ENCODE measurements around the gene ATP11B.
"Not testable (repeated sequence)": the region's sequence is repeated elsewhere in the genome, so short reads cannot be mapped to it uniquely, and the experiment has no call there.

The ATP11B gene

GRCh38 chr3:182795389-182795782, 2.1 kb downstream of the ATP11B start:
- peak overlapping the region; percentile 85 for H3K4me3 ChIP-seq (ENCODE audit: low read length)
- peaks cover 15% of the 10 kb centered on the region for H3K4me1 ChIP-seq (ENCODE audit: control insufficient read depth, insufficient read depth, low read length)
- peak; percentile 19 for DNase-seq (ENCODE audit: low read depth)

GRCh38 chr3:182796310-182796709, 3.0 kb downstream of the ATP11B start:
- Histone ChIP-seq H3K36me3 (ENCODE audit: control insufficient read depth, insufficient read depth, low read length, severe bottlenecking) (no peaks in the 10 kb centered on the region), H3K4me3 (ENCODE audit: low read length) (peak overlapping the region; percentile 85), H3K9ac (ENCODE audit: low read length) (no peak overlapping the region), H3K9me3 (ENCODE audit: control insufficient read depth, low read length) (no peaks in the 10 kb centered on the region), H3K4me1 (ENCODE audit: control insufficient read depth, insufficient read depth, low read length) (peaks cover 15% of the 10 kb centered on the region), H3K27me3 (replicated peaks; ENCODE audit: control insufficient read depth, insufficient read depth, low read length) (no peaks in the 10 kb centered on the region)
- no peak for DNase-seq (ENCODE audit: low read depth)

More at GRCh38 chr3:182795389-182795782, 2.1 kb downstream of the ATP11B start:
- Histone ChIP-seq H3K36me3 (ENCODE audit: control insufficient read depth, insufficient read depth, low read length, severe bottlenecking) (no peaks in the 10 kb centered on the region), H3K27me3 (replicated peaks; ENCODE audit: control insufficient read depth, insufficient read depth, low read length) (peaks cover 3% of the 10 kb centered on the region), H3K9me3 (ENCODE audit: control insufficient read depth, low read length) (no peaks in the 10 kb centered on the region), H3K9ac (ENCODE audit: low read length) (peak overlapping the region; percentile 93)

- no peaks in the 10 kb centered on the region for H3K27me3 ChIP-seq (replicated peaks; ENCODE audit: control insufficient read depth, insufficient read depth, low read length)
- H3K36me3 ChIP-seq (ENCODE audit: control insufficient read depth, insufficient read depth, low read length, severe bottlenecking): no peaks in the 10 kb centered on the region
- no peak overlapping the region for H3K4me3 ChIP-seq (ENCODE audit: low read length)
Measured at GRCh38 chr3:182797876-182798275, 4.6 kb downstream of the ATP11B start.

GRCh38 chr3:182799143-182799542, 5.8 kb downstream of the ATP11B start:
- H3K36me3 ChIP-seq (ENCODE audit: control insufficient read depth, insufficient read depth, low read length, severe bottlenecking); H3K9ac ChIP-seq (ENCODE audit: low read length); H3K27me3 ChIP-seq (replicated peaks; ENCODE audit: control insufficient read depth, insufficient read depth, low read length); H3K4me3 ChIP-seq (ENCODE audit: low read length); H3K9me3 ChIP-seq (ENCODE audit: control insufficient read depth, low read length); DNase-seq (ENCODE audit: low read depth): not testable (repeated sequence)
- H3K4me1 ChIP-seq (ENCODE audit: control insufficient read depth, insufficient read depth, low read length): peaks cover 33% of the 10 kb centered on the region

More at GRCh38 chr3:182797876-182798275, 4.6 kb downstream of the ATP11B start:
- DNase-seq (ENCODE audit: low read depth): no peak
- no peak overlapping the region for H3K9ac ChIP-seq (ENCODE audit: low read length)
- peaks cover 23% of the 10 kb centered on the region for H3K4me1 ChIP-seq (ENCODE audit: control insufficient read depth, insufficient read depth, low read length)
- H3K9me3 ChIP-seq (ENCODE audit: control insufficient read depth, low read length): no peaks in the 10 kb centered on the region

- no peak overlapping the region for H3K9ac ChIP-seq (ENCODE audit: low read length)
- no peaks in the 10 kb centered on the region for H3K9me3 ChIP-seq (ENCODE audit: control insufficient read depth, low read length)
- no peaks in the 10 kb centered on the region for H3K27me3 ChIP-seq (replicated peaks; ENCODE audit: control insufficient read depth, insufficient read depth, low read length)
- peaks cover 29% of the 10 kb centered on the region for H3K4me1 ChIP-seq (ENCODE audit: control insufficient read depth, insufficient read depth, low read length)
- no peak for DNase-seq (ENCODE audit: low read depth)
- no peaks in the 10 kb centered on the region for H3K36me3 ChIP-seq (ENCODE audit: control insufficient read depth, insufficient read depth, low read length, severe bottlenecking)
- no peak overlapping the region for H3K4me3 ChIP-seq (ENCODE audit: low read length)
Measured at GRCh38 chr3:182800508-182800907, 7.2 kb downstream of the ATP11B start.

- H3K9ac ChIP-seq (ENCODE audit: low read length): peak overlapping the region; percentile 55
- H3K4me1 ChIP-seq (ENCODE audit: control insufficient read depth, insufficient read depth, low read length): peaks cover 33% of the 10 kb centered on the region
- no peak for DNase-seq (ENCODE audit: low read depth)
- no peaks in the 10 kb centered on the region for H3K27me3 ChIP-seq (replicated peaks; ENCODE audit: control insufficient read depth, insufficient read depth, low read length)
- H3K9me3 ChIP-seq (ENCODE audit: control insufficient read depth, low read length): no peaks in the 10 kb centered on the region
- H3K36me3 ChIP-seq (ENCODE audit: control insufficient read depth, insufficient read depth, low read length, severe bottlenecking): no peaks in the 10 kb centered on the region
- peak overlapping the region; percentile 25 for H3K4me3 ChIP-seq (ENCODE audit: low read length)
Measured at GRCh38 chr3:182802413-182803390, 9.4 kb downstream of the ATP11B start.

GRCh38 chr3:182803596-182803995, 10.3 kb downstream of the ATP11B start:
- no peaks in the 10 kb centered on the region for H3K9me3 ChIP-seq (ENCODE audit: control insufficient read depth, low read length)
- peak overlapping the region; percentile 41 for H3K9ac ChIP-seq (ENCODE audit: low read length)
- H3K36me3 ChIP-seq (ENCODE audit: control insufficient read depth, insufficient read depth, low read length, severe bottlenecking): no peaks in the 10 kb centered on the region
- H3K4me3 ChIP-seq (ENCODE audit: low read length): peak overlapping the region; percentile 25
- H3K4me1 ChIP-seq (ENCODE audit: control insufficient read depth, insufficient read depth, low read length): peaks cover 41% of the 10 kb centered on the region
- no peaks in the 10 kb centered on the region for H3K27me3 ChIP-seq (replicated peaks; ENCODE audit: control insufficient read depth, insufficient read depth, low read length)
- no peak for DNase-seq (ENCODE audit: low read depth)

GRCh38 chr3:182807061-182807460, 13.8 kb downstream of the ATP11B start:
- peaks cover 55% of the 10 kb centered on the region for H3K4me1 ChIP-seq (ENCODE audit: control insufficient read depth, insufficient read depth, low read length)
- no peaks in the 10 kb centered on the region for H3K9me3 ChIP-seq (ENCODE audit: control insufficient read depth, low read length)
- H3K27me3 ChIP-seq (replicated peaks; ENCODE audit: control insufficient read depth, insufficient read depth, low read length): no peaks in the 10 kb centered on the region
- H3K4me3 ChIP-seq (ENCODE audit: low read length): no peak overlapping the region
- H3K36me3 ChIP-seq (ENCODE audit: control insufficient read depth, insufficient read depth, low read length, severe bottlenecking): no peaks in the 10 kb centered on the region
- H3K9ac ChIP-seq (ENCODE audit: low read length): no peak overlapping the region
- no peak for DNase-seq (ENCODE audit: low read depth)

- H3K27me3 ChIP-seq (replicated peaks; ENCODE audit: control insufficient read depth, insufficient read depth, low read length): no peaks in the 10 kb centered on the region
- no peak overlapping the region for H3K9ac ChIP-seq (ENCODE audit: low read length)
- no peak overlapping the region for H3K4me3 ChIP-seq (ENCODE audit: low read length)
- H3K36me3 ChIP-seq (ENCODE audit: control insufficient read depth, insufficient read depth, low read length, severe bottlenecking): no peaks in the 10 kb centered on the region
- peaks cover 45% of the 10 kb centered on the region for H3K4me1 ChIP-seq (ENCODE audit: control insufficient read depth, insufficient read depth, low read length)
- DNase-seq (ENCODE audit: low read depth): peak; percentile 30
- H3K9me3 ChIP-seq (ENCODE audit: control insufficient read depth, low read length): no peaks in the 10 kb centered on the region
Measured at GRCh38 chr3:182808041-182808770, 14.9 kb downstream of the ATP11B start.

- Histone ChIP-seq H3K4me3 (ENCODE audit: low read length) (no peak overlapping the region), H3K4me1 (ENCODE audit: control insufficient read depth, insufficient read depth, low read length) (peaks cover 36% of the 10 kb centered on the region), H3K27me3 (replicated peaks; ENCODE audit: control insufficient read depth, insufficient read depth, low read length) (no peaks in the 10 kb centered on the region), H3K36me3 (ENCODE audit: control insufficient read depth, insufficient read depth, low read length, severe bottlenecking) (no peaks in the 10 kb centered on the region), H3K9ac (ENCODE audit: low read length) (no peak overlapping the region), H3K9me3 (ENCODE audit: control insufficient read depth, low read length) (no peaks in the 10 kb centered on the region)
- DNase-seq (ENCODE audit: low read depth): peak; percentile 55
Measured at GRCh38 chr3:182809531-182809930, 16.2 kb downstream of the ATP11B start.

- no peak overlapping the region for H3K4me3 ChIP-seq (ENCODE audit: low read length)
- no peaks in the 10 kb centered on the region for H3K9me3 ChIP-seq (ENCODE audit: control insufficient read depth, low read length)
- no peaks in the 10 kb centered on the region for H3K36me3 ChIP-seq (ENCODE audit: control insufficient read depth, insufficient read depth, low read length, severe bottlenecking)
- H3K27me3 ChIP-seq (replicated peaks; ENCODE audit: control insufficient read depth, insufficient read depth, low read length): no peaks in the 10 kb centered on the region
- no peak overlapping the region for H3K9ac ChIP-seq (ENCODE audit: low read length)
- peak; percentile 45 for DNase-seq (ENCODE audit: low read depth)
- peaks cover 46% of the 10 kb centered on the region for H3K4me1 ChIP-seq (ENCODE audit: control insufficient read depth, insufficient read depth, low read length)
Measured at GRCh38 chr3:182810574-182811268, 17.4 kb downstream of the ATP11B start.

Data from adipocyte (in vitro differentiated cells).